ENCODE data around the gene INPP5B. TPM values are rescaled to one million over a fixed set of nuclear protein-coding genes. Genes with fewer than 3 reads are reported as not detected.

INPP5B gene
- total RNA-seq, 1 experiment from 2014 or later: 47.0 TPM

GRCh38 chr1:37930246-37931101, 16.4 kb downstream of the INPP5B start:
- H3K36me3 ChIP-seq (ENCODE audit: insufficient read depth, low read length): no peaks in the 10 kb centered on the region
- H3K4me3 ChIP-seq (ENCODE audit: low read length): peak overlapping the region; percentile 100
- DNase-seq: peak; percentile 76
- no peaks in the 10 kb centered on the region for H3K27me3 ChIP-seq (ENCODE audit: low read length)
- peaks cover 59% of the 10 kb centered on the region for H3K79me2 ChIP-seq (ENCODE audit: low read length)
- H4K20me1 ChIP-seq (ENCODE audit: insufficient read depth, low read depth, low read length): peaks cover 5% of the 10 kb centered on the region; the same call in 1 of the 2 replicates
- peak overlapping the region; percentile 62 for H3K27ac ChIP-seq (ENCODE audit: low read length)
- H3K4me2 ChIP-seq (ENCODE audit: low read depth, low read length, poor library complexity, severe bottlenecking): peak overlapping the region; percentile 100
- peak overlapping the region; percentile 92 for H3K9ac ChIP-seq (ENCODE audit: low read length)
- no peaks in the 10 kb centered on the region for H3K9me3 ChIP-seq (ENCODE audit: low read length)
- peaks cover 55% of the 10 kb centered on the region for H3K4me1 ChIP-seq (ENCODE audit: low read length)
- no peak overlapping the region for H2AFZ ChIP-seq (ENCODE audit: low read length)
- no peaks in the 10 kb centered on the region for H3K9me2 ChIP-seq (replicated peaks; ENCODE audit: insufficient read depth, low read length)

DNA sequence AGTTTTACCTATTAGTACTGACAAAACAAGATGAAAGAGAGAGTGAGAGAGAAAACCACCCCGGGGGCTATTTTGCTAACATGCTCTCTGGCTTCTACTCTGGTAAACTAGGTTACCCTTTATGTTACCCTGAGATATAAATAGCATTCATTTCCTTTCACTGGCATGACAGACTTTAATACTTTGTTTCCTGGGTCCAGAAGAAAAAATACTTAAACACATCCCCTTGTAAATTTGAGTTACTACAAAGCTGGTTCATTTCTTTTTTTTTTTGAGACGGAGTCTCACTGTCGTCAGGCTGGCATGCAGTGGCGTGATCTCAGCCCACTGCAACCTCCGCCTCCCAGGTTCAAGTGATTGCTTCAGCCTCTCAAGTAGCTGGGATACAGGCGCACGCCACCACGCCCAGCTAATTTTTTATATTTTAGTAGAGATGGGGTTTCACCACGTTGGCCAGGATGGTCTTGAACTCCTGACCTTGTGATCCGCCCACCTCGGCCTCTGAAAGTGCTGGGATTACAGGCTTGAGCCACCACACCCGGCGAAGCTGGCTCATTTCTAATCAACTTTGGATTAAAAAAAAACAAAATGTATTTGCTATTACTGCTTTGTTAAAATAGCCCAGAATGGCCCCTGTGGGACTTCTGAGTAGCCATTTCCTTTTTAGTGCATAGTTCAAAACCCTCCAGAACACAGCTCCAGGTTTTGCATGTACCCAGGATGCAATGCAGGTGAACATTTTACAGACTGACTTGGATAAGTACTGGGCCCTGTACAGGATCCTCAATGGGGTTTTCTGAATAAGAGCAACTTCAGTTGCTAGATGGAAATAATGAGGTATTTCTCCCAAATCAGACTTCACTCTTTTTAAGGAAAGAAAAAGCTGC, 20.6 kb downstream of the INPP5B start:
- Histone ChIP-seq H3K79me2 (ENCODE audit: low read length) (peaks cover 94% of the 10 kb centered on the region), H4K20me1 (ENCODE audit: insufficient read depth, low read depth, low read length) (peaks cover 5% of the 10 kb centered on the region; the same call in 1 of the 2 replicates), H3K9ac (ENCODE audit: low read length) (peak overlapping the region; percentile 54), H3K36me3 (ENCODE audit: insufficient read depth, low read length) (no peaks in the 10 kb centered on the region), H3K9me3 (ENCODE audit: low read length) (no peaks in the 10 kb centered on the region), H3K27ac (ENCODE audit: low read length) (peak overlapping the region; percentile 87), H2AFZ (ENCODE audit: low read length) (no peak overlapping the region), H3K9me2 (replicated peaks; ENCODE audit: insufficient read depth, low read length) (no peaks in the 10 kb centered on the region), H3K4me2 (ENCODE audit: low read depth, low read length, poor library complexity, severe bottlenecking) (peak overlapping the region; percentile 68), H3K27me3 (ENCODE audit: low read length) (no peaks in the 10 kb centered on the region), H3K4me3 (ENCODE audit: low read length) (peak overlapping the region; percentile 44), H3K4me1 (ENCODE audit: low read length) (peaks cover 70% of the 10 kb centered on the region)
- DNase-seq: peak; percentile 88

GRCh38 chr1:37925316-37925715, 21.5 kb downstream of the INPP5B start:
- Histone ChIP-seq H3K4me1 (ENCODE audit: low read length) (peaks cover 66% of the 10 kb centered on the region), H3K27ac (ENCODE audit: low read length) (peak overlapping the region; percentile 87), H2AFZ (ENCODE audit: low read length) (no peak overlapping the region), H3K4me3 (ENCODE audit: low read length) (peak overlapping the region; percentile 44; the same call in 1 of the 2 replicates), H3K9me3 (ENCODE audit: low read length) (no peaks in the 10 kb centered on the region), H3K4me2 (ENCODE audit: low read depth, low read length, poor library complexity, severe bottlenecking) (peak overlapping the region; percentile 68), H3K79me2 (ENCODE audit: low read length) (peaks cover 94% of the 10 kb centered on the region), H4K20me1 (ENCODE audit: insufficient read depth, low read depth, low read length) (no peaks in the 10 kb centered on the region), H3K36me3 (ENCODE audit: insufficient read depth, low read length) (no peaks in the 10 kb centered on the region), H3K9me2 (replicated peaks; ENCODE audit: insufficient read depth, low read length) (no peaks in the 10 kb centered on the region), H3K27me3 (ENCODE audit: low read length) (no peaks in the 10 kb centered on the region), H3K9ac (ENCODE audit: low read length) (peak overlapping the region; percentile 54)
- DNase-seq: no peak

DNA sequence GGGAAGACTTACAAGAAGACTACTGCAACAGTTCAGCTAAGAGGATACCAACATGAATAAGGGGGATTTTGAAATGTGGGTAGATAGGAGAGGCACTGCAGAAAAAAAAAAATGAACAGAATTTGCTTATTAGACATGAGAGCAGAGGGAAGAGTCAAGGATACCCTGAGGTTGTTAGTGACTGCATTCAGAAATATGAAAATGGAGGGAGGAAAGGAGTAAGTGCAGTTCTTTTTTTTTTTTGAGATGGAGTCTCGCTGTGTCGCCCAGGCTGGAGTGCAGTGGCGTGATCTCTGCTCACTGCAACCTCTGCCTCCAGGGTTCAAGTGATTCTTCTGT, 23.3 kb downstream of the INPP5B start:
- Histone ChIP-seq H3K4me2 (ENCODE audit: low read depth, low read length, poor library complexity, severe bottlenecking) (peak overlapping the region; percentile 53), H3K27me3 (ENCODE audit: low read length) (no peaks in the 10 kb centered on the region), H3K4me1 (ENCODE audit: low read length) (peaks cover 65% of the 10 kb centered on the region), H4K20me1 (ENCODE audit: insufficient read depth, low read depth, low read length) (no peaks in the 10 kb centered on the region), H2AFZ (ENCODE audit: low read length) (no peak overlapping the region), H3K9ac (ENCODE audit: low read length) (peak overlapping the region; percentile 50), H3K79me2 (ENCODE audit: low read length) (peaks cover 94% of the 10 kb centered on the region), H3K27ac (ENCODE audit: low read length) (peak overlapping the region; percentile 87), H3K9me2 (replicated peaks; ENCODE audit: insufficient read depth, low read length) (no peaks in the 10 kb centered on the region), H3K9me3 (ENCODE audit: low read length) (no peaks in the 10 kb centered on the region), H3K4me3 (ENCODE audit: low read length) (no peak overlapping the region), H3K36me3 (ENCODE audit: insufficient read depth, low read length) (no peaks in the 10 kb centered on the region)
- DNase-seq: no peak

GRCh38 chr1:37922767-37923550, 23.9 kb downstream of the INPP5B start:
- H3K9ac ChIP-seq (ENCODE audit: low read length): peak overlapping the region; percentile 50

DNA sequence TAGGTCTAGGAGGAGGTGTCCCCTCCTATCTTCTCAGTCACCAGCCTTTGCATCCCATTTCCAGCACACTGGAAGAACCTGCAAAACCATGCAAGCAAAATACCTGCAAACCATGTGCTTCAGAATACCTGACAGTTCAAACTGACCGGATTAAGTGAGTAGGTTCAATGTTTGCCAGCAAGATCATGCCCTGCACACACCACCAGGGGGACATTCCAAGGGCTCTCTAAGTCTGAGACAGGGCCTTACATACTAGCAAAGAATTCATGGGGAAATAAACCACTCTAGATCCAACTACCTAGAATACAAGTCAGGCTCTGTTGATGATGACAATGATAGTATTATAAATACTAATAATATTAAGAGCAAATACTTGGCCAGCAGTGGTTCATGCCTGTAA, 27.6 kb downstream of the INPP5B start:
- H3K27me3 ChIP-seq (ENCODE audit: low read length): no peaks in the 10 kb centered on the region
- 0 out of 2 replicates have a peak, but pooled peaks cover 10% of the 10 kb centered on the region for H3K36me3 ChIP-seq (ENCODE audit: insufficient read depth, low read length)
- DNase-seq: peak; percentile 79
- peaks cover 3% of the 10 kb centered on the region; the same call in 1 of the 2 replicates for H3K9me3 ChIP-seq (ENCODE audit: low read length)
- peaks cover 88% of the 10 kb centered on the region for H3K79me2 ChIP-seq (ENCODE audit: low read length)
- H3K9ac ChIP-seq (ENCODE audit: low read length): no peak overlapping the region
- no peaks in the 10 kb centered on the region for H3K9me2 ChIP-seq (replicated peaks; ENCODE audit: insufficient read depth, low read length)
- no peak overlapping the region for H3K4me2 ChIP-seq (ENCODE audit: low read depth, low read length, poor library complexity, severe bottlenecking)
- no peak overlapping the region for H3K27ac ChIP-seq (ENCODE audit: low read length)
- no peak overlapping the region for H2AFZ ChIP-seq (ENCODE audit: low read length)
- H3K4me3 ChIP-seq (ENCODE audit: low read length): no peak overlapping the region
- peaks cover 33% of the 10 kb centered on the region for H3K4me1 ChIP-seq (ENCODE audit: low read length)
- H4K20me1 ChIP-seq (ENCODE audit: insufficient read depth, low read depth, low read length): no peaks in the 10 kb centered on the region

More at GRCh38 chr1:37922767-37923550, 23.9 kb downstream of the INPP5B start:
- peak; percentile 82 for DNase-seq
- Histone ChIP-seq H3K27me3 (ENCODE audit: low read length) (no peaks in the 10 kb centered on the region), H3K4me1 (ENCODE audit: low read length) (peaks cover 67% of the 10 kb centered on the region), H3K79me2 (ENCODE audit: low read length) (peaks cover 94% of the 10 kb centered on the region), H3K4me3 (ENCODE audit: low read length) (no peak overlapping the region), H3K9me2 (replicated peaks; ENCODE audit: insufficient read depth, low read length) (no peaks in the 10 kb centered on the region), H2AFZ (ENCODE audit: low read length) (no peak overlapping the region), H3K36me3 (ENCODE audit: insufficient read depth, low read length) (no peaks in the 10 kb centered on the region), H3K27ac (ENCODE audit: low read length) (peak overlapping the region; percentile 87), H3K4me2 (ENCODE audit: low read depth, low read length, poor library complexity, severe bottlenecking) (peak overlapping the region; percentile 53), H3K9me3 (ENCODE audit: low read length) (no peaks in the 10 kb centered on the region), H4K20me1 (ENCODE audit: insufficient read depth, low read depth, low read length) (no peaks in the 10 kb centered on the region)

DNA sequence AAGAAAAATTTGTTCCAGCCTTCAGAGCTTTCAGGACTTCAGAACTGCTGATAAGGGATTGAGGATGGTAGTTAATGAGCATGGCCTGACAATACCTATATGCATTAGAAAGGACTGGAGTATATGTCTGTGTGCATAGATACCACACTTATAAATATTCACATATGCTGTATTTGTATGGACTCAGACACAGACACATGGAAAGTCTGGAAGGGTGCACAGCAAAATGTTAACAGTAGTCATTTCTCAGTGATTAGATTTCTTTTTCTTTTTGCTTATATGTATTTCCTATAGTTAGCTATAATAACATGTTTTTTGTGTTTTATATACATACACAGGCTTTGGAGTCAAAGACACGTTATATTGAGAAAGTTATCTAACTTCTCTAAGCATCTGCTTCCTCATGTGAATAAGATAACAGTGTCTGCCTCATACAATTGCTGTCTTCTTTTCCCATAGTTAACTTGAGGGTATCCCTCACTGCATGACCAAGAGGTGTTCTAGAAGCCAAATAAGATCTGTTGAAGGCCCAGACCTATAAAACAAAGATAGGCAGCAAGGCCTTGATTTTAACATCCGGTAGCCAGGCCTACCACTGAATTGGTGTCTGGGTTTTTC, 31.3 kb downstream of the INPP5B start:
- Histone ChIP-seq H3K9ac (ENCODE audit: low read length) (no peak overlapping the region), H4K20me1 (ENCODE audit: insufficient read depth, low read depth, low read length) (no peaks in the 10 kb centered on the region), H3K4me2 (ENCODE audit: low read depth, low read length, poor library complexity, severe bottlenecking) (no peak overlapping the region), H3K27ac (ENCODE audit: low read length) (no peak overlapping the region), H3K9me2 (replicated peaks; ENCODE audit: insufficient read depth, low read length) (no peaks in the 10 kb centered on the region), H3K27me3 (ENCODE audit: low read length) (no peaks in the 10 kb centered on the region), H2AFZ (ENCODE audit: low read length) (no peak overlapping the region), H3K79me2 (ENCODE audit: low read length) (peaks cover 77% of the 10 kb centered on the region), H3K4me1 (ENCODE audit: low read length) (peaks cover 14% of the 10 kb centered on the region), H3K9me3 (ENCODE audit: low read length) (peaks cover 11% of the 10 kb centered on the region), H3K4me3 (ENCODE audit: low read length) (no peak overlapping the region), H3K36me3 (ENCODE audit: insufficient read depth, low read length) (peaks cover 20% of the 10 kb centered on the region; the same call in 1 of the 2 replicates)
- DNase-seq: no peak
